CD4-positive, alpha-beta T cell treated with Interleukin-6 at 100 ng/mL for 8 hours (primary cell): ENCODE measurements around the gene CDH4.

Experiments used
- DNase-seq: peaks from one replicate; pipeline ENCODE4 v3.0.0-alpha.2; 2020; ENCODE audit warnings: mixed read lengths, low spot score

Gene CDH4

DNA sequence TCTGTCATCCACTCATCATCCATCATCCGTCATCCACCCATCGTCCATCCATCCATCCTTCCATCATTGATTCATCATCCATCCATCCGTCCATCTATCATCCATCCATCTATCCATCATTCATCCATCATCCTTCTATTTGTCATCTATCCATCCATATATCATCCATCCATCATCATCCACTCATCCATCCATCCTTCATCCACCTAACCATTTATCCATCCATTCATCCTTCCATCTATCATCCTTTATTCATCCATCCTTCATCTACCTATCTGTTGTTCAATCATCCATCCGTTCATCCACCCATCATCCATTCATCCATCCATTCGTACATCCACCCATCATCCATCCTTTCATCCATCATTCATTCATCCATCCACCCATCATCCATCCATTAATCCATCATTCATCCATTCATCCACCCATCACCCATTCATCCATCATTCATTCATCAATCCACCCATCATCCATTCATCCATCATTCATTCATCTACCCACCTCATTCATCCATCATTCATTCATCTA lies 266.4 kb downstream of the CDH4 start:
- DNase-seq = no peak

DNA sequence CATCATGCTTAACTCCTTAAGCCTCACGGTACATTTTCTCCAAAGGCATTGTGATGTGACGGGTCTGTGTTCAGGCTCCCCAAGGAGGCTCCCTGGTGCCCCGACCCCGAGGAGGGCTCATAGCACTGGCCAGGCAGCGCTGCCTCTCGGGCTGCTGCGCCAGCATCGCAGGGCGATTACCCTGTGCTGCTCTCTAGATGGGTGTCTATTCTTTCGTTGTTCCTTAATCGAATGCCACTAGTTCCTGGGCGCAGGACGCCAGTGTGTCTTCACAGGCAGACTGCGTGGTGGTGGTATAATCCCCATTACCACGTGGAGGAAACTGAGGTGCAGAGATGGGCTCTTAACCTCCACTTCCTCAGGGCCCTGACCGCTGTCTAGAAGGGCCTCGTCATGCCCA lies 267.4 kb downstream of the CDH4 start:
- DNase-seq = no peak

DNA sequence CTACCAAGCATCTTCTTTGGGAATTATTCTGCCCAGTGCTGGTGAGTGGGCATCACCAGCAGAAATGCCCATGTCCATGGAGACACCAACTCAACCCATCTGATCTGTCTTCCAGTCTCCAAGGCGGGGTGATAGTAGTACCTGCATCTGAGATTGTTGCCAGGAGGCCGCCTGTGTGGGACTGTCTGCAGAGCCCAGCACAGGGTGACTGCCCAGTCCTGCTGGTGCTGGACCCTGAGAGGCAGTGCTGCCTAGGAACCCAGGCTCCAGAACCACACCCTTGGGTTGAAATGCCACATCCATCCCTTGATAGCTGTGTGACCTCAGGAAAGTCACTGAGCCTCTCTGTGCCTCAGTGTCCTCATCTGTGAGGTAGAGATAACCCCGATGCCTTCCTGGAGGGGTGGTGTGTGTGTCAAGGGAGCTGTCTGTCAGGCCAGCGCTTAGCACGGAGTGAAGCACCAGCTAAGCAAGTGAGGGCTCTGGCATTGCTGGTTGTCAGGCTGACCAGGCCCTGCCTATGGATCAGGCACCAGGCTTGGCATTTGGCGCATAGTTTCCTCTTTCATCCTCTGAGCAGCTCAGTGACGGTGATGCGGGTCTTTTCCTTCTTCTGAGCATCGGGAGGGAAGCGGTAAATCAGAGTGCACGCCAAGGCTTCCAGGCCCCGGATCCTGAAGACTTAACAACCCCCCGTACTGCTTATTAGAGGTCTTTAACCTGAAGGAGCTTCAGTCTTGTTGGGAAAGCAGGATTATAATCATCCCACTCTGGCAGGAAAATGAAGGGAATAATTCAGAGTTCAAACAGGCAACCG lies 268.2 kb downstream of the CDH4 start:
- no peak for DNase-seq

DNA sequence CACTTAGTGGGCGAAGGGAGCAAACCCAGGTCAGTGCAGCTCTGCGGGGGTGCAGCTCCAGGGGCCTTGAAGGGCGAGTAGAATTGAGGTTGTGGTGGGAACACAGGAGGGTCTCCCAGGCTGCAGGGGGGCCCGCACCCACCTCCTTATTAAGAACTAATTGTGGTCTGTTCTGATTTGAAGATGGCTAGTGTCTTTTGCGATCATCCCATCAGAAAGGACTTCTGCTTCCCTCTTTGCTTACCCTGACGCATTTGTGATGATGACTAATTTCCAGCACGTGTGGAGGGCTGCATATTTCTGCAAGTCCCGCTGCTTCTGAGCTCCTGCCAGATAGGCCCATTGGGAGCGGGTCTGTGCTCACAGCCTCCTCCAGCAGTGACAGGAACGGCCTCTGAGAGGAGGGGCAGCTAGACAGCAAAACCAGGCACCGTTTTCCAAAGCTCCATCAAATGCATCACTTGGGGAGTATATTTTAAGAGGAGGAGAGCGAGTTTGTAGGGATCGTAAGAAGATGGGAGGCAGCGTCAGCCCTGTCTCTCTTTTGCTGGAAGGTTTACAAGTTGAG lies 268.9 kb downstream of the CDH4 start:
- DNase-seq = no peak

DNA sequence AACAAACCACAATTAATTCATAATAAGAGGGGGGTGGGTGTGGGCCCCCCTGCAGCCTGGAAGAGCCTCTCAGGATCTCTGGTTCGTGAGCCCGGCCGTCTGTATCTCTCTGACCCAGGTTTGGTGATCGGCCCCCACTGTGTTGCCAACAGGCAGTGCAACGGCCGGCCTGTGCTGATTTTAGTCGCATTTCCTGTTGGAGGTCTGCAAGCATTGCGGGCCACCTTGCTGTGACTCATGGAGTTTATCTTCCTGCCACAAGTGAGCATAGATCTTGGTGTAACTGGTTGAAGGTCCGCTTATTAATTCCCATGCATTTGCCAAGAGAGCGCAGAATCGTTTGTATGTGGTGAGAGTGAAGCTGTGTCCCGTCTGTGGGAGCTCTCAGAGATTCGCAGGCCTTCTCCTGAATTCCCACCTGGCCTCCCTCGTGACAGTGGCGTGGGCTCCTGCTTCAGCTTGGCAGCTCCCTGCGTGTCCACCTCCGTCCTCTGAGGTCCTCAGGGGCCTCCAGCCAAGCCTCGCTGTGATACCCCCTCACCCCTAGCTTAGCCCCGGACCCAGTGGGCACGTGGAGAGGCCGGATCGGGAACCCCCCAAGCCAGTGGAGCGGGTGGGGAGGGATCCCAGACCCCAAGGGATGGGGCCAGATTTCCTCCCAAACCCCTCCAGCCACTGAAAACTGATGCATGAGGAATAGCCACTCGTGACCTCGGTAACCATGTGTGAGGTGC lies 269.8 kb downstream of the CDH4 start:
- DNase-seq = no peak

DNA sequence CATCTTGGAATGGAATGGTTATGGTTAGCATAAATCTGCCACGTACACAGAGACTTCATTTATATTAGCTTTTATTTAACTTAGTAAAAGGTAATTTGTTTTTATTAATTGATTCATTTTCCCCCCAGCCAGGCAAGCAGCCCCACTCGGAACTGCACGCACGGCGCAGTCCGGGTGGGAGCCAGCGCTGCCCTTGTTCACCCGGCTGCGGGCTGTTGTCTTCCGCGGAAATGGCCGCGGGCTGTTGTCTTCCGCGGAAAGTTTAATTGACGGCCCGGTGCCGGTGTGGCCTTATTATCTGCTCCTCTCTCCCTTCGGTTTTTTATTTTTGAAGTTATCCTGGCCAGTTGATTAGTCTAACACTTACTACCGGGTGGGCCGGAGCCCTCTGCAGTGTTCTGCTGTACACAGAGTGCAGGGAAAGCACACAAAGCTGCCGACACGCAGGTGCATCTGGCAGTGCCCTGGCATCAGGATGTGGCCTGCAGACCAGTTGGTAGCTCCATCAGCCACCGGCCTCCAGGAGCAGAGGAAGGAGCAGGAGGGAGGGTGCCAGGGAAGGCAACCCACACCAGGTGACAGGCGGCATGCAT lies 270.5 kb downstream of the CDH4 start:
- no peak for DNase-seq

DNA sequence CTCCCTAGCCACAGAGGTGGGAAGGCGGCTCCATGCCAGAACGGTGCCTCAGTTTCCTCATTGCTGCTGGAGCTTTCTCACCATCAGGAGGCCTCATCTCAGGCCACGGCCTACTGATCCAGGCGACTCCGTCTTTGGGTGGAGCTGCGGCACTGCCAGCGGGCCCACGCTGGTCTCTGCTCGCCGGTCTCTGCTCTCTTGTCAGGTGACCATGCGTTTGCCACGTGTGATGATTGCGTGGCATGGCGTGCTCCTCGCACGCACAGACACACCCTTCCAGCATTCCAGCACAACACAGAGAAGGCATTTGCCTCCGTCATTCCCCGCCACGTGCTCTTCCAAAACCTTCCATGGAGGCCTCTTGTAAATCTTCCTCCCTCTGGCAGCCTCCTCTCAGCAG lies 271.1 kb downstream of the CDH4 start:
- no peak for DNase-seq

DNA sequence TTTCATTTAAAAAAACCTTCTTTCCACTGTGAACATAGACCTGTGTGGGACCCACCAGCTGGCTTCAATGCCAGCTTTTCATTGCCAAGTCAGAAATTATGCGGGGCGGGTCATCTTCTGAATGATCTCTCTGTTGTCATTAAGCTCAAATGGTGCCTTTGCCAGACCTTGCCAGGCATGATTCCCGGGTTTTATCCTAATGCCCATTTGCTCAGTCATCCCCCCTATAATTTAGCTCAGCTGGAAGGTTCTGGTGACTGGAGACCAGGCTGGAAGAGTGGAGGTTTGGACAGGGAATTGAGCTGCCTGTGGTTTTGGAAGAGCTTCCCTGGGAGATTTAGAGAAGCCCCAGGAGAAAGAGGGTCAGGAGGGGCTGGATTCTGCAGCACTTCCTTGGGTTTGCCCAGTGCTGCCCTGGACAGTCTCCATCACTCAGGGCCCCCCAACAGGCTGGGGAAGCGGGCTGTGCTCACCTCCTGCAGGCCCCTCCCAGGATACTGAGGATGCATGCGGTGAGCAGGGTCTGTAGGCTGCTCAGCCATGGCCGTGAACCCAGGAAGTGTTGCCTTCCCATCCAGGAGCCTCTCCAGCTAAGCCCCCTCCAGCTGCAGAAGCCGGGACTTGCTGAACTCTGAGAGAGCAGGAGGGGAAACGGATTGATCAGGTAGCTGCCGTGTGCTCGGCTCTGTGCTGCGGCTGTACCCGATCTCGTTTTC lies 273.0 kb downstream of the CDH4 start:
- no peak for DNase-seq

DNA sequence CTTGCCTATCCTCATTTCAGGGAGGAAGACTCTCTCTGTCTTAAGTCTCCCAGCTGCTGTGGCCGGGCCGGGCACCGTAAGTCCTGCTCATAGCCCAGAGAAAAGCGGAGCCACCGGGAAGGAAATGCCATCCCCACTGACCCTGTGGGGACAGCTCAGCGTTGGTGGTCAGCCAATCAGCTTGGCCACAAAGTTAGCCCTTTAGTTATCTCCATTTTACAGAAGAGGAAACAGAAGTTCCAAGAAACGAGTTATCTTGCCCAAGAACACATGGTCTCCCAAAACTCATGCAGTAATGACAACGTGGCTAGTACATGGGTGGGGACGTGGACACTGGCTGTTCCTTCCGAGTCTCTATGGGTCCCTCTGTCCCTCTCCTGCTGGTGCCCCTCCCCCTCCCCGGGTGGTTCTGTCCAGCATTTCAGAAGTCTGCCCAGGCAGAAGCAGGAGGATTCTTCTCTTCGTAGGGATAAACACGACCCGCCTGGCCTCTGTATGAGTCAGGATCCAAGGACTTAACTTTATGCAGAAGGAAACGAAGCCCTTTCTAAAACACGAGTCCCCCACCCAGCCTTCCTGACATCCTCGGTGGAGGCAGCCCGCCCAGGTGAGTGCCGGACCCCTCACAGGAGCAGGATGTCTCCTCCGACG lies 273.8 kb downstream of the CDH4 start:
- DNase-seq = no peak

DNA sequence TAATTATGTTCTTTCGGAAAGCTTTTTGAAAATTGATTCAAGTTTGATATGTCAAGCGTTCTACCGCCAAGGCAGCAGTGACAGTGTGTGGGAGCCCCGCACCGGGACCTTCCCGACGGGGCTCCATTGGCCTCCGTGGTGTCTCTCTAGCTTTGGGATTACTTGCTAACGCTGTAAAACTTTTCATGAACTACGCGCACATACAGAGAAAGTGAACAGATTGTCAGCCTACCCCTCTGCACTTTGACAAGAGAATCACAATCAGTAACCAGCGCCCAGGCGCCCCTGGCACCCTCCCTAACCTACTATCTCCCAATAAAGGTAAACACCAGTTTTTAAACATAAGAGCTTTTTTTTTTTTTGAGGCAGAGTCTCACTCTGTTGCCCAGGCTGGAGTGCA lies 274.8 kb downstream of the CDH4 start:
- no peak for DNase-seq

DNA sequence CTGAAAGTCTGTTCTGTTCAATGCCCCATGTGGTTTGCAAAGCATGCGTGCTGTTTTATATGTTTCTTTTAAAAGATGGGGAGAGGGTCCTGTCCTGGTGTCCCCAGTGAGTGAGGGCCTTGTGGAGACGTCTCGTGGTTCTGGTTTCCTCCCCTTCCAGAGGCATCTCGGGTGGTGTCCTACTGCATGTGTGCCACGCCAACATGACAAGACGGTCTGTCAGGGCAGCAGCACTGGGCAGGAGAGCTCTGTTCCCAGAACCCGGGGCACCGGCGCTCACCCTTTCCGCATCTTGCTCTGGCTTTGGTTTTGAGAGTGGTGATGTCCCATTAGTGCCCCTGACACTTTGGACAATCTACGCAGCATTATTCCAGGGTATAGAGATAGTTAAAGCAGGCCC lies 275.6 kb downstream of the CDH4 start:
- DNase-seq = no peak

DNA sequence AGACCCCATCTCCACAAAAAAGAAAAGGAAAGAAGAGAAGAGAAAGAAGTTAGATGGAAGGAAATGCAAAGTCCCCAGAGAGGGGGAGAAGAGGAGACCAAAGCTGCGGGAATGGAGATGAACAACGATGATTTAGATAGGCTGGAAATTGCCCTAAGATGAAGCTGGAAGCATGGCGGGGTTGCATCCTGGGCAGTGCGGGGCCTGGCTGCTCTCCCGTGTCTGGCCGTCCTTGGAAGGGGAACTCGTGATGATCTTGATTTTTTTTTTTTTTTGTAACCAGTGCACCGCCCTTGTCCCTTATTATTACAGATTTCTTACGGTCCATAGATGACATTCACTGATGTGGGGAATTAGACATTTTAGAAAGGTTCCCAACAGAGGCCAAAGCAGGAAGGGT lies 276.5 kb downstream of the CDH4 start:
- DNase-seq = no peak

DNA sequence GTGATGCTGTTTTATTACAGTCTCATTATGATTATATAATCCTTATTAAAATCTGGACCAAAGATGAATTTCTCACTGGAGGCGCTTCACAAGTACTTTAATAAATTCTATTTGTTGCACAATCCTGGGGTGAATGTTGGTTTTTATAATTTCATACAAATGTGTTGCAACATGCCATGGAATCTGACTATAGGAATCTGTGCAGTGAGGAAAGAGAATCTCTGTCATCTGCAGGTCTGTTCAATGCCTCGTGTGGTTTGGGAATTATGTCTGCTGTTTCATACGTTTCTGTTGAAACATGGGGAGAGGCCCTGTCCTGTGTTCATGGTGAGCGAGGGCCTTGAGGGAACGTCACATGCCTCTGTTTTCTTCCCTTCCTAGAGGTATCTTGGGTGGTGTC lies 277.3 kb downstream of the CDH4 start:
- DNase-seq = no peak

DNA sequence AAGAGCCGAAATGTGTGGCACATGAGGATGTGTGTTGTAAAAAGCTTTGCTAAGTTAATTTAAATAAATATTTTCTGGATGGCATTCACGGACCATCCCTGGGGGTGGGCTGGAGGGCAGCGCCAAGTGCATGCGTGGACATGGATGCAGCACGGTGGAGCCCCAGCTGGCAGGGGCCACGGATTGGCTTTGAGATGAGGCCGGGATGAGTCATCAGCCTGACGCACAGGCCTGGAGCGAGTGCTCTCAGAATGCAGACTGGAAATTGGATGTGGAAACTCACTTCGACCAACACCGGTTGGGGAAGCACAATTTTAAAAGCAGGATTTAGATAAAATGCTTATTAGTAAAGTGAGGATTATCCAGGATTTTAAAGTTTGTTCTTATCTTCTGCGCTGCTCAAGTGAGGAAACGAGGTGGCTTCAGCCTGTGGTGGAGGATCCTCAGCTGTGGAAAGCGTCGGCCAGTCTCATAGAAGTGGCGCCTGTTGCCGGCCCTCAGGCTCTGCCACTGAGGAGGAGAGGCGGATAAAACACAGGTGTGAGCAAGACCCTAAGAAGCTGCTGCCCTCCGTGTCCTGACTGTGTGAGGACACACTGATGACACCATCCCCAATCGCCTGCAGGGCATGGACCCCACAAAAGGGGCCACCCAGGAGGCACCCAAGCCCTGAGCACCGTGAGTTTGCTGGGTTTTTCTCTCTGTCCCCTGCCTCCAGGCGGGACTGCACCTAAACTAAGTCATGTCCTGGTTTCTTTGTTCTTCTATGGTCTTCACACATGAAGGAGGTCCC lies 279.7 kb downstream of the CDH4 start:
- no peak for DNase-seq

DNA sequence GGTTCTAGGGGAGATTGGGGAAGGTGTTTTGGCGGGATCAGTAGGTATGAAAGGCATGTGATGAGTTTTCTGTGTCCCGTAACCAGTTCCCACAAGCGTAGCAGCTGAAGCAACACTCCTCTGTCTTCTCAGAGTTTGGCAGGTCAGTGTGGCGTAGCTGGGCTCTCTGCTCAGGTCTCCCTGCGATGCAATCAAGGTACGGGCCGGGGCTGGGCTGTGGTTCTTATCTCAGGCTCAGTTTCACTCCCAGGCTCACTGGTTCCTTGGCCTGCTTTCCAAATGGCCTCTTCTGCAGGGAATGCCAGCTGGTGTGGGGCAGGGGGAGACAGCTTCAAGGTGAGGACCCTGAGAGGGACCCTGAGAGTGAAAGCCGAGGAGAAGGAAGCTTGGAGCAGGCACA lies 280.7 kb downstream of the CDH4 start:
- DNase-seq = no peak

DNA sequence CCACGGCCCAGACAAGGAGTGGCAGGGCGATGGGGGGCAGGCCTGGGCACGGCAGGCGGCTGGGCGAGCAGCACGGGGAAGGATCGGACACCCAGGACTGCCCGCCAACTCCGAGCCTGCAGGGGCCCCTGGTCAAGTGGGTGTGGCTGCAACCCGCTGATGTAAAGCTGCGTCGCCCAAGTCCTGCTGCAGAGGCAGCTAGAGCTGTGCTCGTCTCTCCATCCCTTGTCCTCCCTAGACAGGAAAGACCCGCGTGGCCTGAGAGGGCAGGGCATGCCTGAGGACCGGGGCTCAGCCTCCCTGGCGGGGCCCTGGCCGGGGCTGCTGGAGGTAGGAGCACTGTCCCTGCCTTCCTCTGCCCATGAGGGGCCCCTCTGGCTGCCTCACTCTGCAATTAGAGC lies 281.2 kb downstream of the CDH4 start:
- DNase-seq = no peak

DNA sequence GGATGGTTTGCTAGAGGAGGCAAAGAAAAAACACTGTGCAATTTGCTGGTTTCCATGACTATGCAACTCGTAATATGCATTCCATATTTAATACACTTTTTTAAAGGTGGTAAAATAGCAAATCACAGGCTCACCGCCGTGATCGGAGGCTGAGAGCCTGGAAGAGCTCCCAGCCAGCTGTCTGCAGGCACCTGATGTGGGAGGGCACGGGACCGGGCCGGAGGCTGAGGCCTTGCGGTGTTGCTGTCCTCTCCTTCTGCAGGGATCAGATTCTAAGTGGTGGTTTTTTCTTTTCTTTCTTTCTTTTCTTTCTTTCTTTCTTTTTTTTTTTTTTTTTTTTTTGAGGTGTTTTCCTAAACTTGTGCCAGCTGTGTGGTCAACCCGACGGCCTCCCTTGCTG lies 282.3 kb downstream of the CDH4 start:
- no peak for DNase-seq

DNA sequence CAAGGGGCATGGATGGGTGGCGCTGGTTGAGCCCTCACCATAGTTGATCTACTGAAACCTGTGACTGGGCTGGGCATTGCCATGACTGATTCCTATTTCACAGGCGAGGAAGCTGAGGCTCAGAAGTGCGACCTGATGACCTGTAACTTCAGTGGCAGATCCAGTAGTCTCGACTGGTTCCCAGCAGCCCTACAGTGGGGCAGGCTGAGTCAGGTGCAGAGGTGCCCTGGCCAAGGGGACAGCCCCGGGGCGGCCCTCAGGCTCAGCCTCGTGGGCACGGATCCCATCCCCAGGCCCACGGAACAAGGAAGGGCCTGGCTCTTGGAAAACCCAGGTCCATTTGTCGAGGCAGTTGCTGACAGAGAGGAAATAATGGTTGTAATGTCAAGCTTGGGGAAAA lies 283.0 kb downstream of the CDH4 start:
- no peak for DNase-seq

DNA sequence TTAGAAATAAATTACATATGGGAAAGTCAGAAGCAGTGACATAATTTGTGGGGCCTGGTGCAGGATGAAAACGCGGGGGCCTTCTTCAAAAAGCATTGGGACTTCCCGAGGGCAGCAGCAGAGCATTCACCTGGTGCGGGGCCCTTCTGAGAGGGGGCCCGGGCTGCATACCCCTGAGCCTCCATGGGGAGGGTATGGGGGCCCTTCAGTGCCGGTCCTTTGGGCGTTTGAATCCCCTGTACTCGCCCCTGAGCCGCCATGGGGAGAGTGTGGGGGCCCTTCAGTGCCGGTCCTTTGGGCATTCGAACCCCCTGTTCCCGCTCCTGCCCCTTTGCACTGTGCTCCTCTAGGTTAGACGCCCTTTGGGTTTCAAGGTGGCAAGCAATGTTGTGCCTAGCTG lies 283.5 kb downstream of the CDH4 start:
- no peak for DNase-seq

DNA sequence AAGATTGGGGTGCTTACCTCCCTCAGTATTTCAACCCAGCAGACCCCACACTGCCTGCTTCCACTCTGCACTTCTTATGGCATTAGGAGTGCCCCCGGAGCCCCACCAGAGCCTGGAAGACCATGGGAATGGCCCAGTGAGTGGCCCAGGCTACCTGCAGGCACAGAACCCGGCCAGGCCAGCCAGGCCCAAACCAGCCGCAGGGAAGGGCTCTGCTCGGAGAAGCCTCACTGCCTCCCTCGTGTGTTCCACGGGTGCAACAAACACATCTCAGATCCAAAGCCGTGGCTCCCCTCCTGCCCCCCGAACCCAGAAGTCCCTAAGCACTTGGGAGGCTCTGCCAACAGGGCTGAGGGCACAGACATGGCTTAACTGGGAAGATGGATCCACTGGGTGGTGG lies 283.9 kb downstream of the CDH4 start:
- no peak for DNase-seq

DNA sequence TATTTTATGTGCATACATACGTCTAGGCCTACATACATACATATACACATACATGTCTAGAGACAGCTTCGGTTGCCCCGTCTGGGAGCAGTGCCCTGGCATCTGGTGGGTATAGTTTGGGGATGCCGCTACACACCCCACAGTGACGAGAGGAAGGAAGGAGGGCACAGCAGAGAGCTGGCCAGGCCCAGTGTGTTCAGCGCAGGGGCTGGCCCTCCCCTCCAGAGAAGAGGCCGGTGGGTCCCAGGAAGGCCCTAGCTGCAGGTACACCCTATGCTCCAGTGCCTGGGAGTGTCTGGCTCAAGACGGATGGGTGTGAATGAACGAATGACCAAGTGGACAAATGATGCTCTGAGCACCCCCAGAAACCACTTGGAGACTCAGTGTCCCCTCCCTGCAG lies 284.6 kb downstream of the CDH4 start:
- no peak for DNase-seq
